Germinal center (tissue), 1 donor: ENCODE results near the gene ANKRD11.
"Not testable (repeated sequence)": the region's sequence is repeated elsewhere in the genome, so short reads cannot be mapped to it uniquely, and the experiment has no call there.

Experiments
- DNase-seq: peaks from one replicate; pipeline ENCODE4 v3.0.0; 2012; ENCODE audit warnings: mixed read lengths, low spot score

The ANKRD11 gene

DNA sequence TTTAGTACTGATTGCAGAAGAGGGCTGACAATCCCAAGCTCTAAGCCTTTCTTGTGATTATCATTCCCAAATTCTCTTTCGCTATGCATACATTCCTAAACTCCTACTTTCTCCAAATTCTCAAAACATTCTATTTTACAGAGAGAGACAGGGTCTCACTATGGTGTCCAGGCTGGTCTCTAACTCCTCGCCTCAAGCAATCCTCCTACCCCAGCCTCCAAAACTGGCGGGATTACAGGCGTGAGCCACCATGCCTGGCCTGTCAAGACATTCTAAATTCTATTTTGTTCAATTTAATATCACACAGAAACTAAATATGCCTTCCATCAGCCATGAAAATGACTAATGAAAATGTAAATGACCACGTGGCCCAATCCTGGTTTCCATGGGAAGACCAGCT, 39.8 kb downstream of the ANKRD11 start:
- DNase-seq, result no peak

DNA sequence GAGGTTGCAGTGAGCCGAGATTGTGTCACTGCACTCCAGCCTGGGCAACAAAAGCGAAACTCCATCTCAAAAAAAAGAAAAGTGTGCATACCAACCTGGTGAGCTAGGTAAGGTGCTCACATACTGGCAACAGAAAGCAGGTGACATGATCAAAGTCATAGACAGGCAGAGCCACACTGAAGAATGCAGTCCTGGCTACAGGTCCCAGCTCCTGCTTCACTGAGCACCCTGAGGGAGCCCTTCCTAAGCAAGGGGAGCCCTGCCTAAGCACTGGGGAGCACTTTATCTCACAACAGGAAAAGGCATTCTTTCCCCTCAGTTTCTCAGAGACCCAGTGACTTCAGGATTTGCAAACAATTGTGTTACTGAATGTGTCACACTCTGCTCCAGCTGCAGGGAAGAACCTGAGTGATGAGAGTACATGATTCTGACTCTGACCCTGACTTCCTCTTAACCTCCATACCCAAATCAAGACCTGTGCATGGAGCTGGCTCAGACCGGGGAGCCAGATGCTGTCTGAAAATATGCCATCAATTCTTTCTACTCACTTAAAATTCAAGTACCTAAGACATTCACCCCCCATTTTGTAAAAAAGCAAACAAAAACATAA, 40.5 kb downstream of the ANKRD11 start:
- DNase-seq, result no peak

DNA sequence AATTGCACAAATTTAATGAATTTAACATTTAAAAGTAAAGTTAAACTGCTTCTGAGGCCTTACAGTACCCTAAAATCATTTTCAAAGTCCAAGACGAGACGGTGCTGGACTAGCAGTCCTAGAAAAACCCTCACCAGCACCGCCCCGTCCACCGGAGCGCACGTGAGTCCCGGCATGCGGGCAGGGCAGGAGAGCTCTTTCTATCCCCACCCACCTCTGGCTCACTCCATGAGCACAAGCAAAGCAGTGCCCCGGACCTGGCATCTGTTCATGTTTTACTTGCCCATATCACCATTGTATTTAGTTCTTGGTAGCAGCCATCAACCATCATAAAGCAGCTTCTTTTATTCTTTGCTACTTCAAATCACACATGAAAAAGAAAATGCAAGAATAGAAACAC, 41.7 kb downstream of the ANKRD11 start:
- DNase-seq, result no peak

DNA sequence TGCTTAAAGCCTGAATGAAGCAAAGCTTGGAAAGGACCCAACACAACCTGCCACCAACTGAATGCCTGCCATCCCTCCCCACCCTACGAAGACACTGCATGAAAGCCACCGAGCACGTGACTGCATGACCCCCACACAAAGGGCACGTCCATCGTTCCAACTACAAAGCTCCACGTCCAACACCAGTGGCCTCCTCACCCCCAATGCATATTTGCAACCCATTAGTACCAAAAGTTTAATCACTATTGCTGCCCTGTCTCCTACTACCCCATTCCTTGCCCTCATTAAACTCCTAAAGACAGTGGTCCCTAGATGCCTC, 43.4 kb downstream of the ANKRD11 start:
- no peak for DNase-seq

DNA sequence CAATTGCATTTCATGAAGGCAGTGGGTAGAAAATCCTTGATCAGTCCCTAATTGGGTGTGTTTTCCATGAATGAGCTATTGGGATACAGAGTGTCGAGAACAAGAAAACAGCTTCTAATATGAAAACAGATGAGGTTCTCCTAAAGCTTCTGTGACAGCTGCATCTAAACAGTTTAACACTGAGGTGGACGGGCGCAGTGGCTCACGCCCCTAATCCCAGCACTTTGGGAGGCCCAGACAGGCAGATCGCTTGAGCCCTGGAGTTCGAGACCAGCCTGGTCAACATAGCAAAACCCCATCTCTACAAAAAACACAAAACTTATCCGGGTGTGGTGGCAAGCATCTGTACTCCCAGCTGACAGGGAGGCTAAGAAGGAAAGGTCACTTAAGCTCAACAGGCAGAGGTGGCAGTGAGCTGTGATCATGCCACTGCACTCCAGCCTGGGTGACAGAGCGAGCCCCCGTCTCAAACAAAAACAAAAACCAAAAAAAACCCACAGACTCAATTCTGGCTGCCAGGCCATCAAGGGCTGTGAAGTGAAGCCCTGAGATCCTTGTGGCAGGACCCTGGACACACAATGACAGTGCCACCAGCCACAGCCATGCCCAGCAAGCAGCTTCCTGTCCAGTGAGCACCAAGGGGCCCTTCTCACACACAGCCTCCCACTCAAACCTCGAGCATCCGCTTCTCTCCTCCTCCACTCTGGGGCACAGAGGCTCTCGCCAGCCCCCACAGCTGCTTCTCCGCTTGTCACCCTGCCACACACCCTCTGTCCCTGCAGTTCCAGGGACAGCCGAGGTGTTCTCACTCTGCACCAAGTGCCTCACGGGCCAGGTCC, 44.0 kb downstream of the ANKRD11 start:
- DNase-seq, result no peak

DNA sequence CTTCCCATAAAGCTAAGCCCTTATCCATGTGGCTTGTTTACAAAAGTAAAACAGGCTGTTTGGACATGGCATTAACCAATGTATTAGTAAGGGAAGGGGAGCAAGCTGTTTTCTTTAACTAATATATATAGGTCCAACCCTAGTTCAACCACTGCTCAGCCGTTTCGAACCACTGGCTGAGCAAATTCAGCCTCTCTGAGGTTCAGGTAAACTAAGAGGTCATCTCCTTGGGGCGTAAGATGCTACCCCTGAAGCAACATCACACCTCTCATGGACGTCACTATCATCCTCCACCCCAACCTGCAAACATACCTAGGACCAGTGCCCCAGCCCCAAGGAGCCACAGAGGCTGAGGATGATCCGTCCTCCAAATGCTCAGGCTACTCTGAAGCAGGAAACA, 45.2 kb downstream of the ANKRD11 start:
- no peak for DNase-seq

DNA sequence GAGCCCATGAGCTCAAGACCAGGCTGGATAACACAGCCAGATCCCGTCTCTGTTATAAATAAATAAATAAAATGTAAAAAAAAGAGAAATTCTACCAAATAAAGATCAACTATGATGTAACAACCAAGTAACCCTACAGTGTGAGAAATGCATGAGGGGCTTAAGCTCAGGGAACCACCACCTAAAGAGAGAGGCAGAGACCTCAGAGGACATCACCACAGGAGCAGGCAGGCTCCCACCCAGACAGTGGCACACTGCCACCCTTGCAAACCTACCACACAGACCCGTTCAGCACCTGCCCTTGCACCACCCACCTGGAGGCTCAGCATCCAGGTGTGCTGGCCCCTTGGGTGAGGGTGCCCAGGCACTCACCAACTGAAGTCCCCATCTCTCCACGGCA, 45.6 kb downstream of the ANKRD11 start:
- DNase-seq, result no peak

DNA sequence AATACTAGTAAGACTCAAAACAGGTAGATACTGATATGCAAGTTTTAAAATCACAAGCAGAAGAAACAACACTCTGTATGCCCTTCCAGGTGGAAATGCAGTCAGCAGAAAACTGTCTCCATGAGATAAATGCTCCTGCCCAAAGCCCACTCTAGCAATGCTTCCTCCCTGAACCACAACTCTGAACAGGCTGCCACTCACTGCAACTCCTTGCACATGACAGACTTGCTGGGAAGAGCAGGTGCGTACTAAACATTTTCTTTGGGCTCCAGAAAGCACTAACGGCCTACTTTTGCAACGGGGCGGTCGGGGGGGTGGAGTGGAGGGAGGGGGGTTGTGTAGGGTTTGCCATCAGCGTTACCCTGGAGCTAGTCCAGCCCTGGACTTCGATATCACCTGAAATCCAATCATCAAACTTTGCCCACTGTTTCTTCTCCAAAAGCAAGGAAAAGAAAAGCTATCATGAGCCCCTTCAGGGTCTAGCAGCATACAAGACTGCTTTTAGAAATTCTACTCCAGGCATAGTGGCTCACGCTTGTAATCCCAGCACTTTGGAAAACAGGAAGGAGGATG, 46.1 kb downstream of the ANKRD11 start:
- no peak for DNase-seq

DNA sequence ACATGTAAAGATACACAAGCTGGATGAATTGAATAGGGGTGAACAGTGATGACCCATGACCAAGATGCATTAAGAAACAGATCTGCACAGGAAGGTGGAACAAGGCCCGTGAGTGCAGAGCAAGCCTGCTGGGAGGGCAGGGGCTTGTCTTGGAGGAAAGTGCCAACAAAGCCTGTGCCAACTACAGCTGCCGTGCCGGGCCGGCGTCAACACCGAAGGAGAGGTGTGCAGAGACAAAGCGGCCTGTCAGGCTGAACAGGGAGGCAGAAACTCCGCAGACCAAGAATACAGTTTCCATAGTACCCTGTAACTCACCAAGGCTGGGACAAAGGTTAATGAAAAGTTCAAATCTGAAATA, 46.7 kb downstream of the ANKRD11 start:
- no peak for DNase-seq

DNA sequence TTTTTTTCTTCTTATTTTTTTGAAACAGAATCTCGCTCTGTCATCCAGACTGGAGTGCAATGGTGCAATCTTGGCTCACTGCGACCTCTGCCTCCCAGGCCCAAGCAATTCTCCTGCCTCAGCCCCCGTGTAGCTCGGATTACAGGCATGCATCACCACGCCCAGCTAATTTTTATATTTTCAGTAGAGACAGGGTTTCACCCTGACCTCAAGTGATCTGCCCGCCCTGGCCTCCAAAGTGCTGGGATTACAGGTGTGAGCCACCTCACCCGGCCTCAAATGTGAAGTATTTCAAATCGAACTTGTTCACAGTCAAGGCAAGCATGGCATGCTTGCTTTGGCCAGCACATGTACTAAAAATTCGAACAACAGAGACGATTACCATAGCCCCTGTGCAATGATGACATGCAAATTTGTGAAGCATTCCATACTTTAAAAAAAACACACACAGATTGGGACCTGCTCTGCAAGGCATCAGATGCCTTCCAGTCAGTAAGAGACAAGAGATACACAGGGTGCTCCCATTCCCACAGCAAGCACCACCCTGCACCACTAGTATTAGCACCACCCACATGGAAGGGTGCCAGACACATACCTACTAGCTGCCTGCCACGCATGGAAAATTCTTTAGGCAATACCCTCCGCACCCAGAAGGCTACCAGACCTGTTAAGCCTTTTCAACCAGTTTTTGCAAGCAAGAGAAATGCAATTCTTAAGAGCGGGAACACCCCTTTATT, 47.2 kb downstream of the ANKRD11 start:
- no peak for DNase-seq

DNA sequence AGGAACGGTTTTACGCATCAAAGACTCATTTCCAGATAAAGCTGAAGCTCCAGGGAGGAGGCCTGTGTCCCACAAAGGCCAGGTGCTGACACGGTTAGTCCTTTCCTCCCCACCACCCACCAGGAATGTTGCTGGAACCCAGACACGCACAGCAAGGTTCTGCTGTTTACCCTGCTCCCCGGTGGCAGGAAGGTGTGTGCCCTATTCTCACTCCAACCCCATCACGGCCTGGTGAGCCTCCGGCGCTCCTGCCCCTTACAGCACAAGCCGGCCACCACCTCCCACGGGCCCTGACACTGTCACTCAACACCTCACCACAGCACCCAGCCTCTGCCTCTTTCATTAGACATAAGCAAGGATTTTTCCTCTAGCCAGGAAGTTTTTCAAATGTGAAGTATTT, 47.8 kb downstream of the ANKRD11 start:
- DNase-seq, result no peak

DNA sequence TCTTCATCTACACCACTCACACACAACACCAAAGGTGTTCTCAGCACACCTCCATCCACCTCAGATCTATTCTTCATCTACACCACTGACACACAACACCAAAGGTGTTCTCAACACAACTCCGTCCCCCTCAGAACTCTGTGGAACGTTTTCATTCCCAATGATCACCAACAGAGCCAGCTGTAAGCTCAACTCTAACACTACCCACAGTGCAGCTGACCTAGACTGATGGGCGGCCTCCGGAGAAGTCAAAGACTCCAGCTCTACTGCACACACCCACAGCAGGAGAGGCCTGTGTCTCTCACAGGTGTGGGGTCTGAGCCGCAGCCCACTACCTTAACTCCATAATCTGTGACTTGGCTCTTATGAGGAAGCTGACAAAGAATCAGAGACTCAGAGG, 50.7 kb downstream of the ANKRD11 start:
- no peak for DNase-seq

DNA sequence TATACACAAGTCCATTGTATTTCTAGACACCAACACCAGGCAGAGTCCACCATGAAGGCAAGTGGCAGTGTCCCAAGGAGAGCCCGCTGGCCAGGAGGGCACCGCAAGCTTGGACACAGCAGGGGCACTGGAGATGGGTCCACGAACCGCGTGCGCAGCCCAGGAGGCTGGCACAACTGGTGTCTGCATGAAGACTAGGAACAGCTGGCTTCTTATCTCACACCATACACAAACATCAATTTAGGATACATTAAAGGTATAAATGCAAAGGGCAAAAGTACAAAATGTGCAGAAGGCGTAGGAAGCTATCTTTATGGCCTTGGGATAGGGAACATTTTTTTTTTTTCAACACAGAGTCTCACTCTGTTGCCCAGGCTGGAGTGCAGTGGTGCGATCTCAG, 52.4 kb downstream of the ANKRD11 start:
- DNase-seq, result no peak

DNA sequence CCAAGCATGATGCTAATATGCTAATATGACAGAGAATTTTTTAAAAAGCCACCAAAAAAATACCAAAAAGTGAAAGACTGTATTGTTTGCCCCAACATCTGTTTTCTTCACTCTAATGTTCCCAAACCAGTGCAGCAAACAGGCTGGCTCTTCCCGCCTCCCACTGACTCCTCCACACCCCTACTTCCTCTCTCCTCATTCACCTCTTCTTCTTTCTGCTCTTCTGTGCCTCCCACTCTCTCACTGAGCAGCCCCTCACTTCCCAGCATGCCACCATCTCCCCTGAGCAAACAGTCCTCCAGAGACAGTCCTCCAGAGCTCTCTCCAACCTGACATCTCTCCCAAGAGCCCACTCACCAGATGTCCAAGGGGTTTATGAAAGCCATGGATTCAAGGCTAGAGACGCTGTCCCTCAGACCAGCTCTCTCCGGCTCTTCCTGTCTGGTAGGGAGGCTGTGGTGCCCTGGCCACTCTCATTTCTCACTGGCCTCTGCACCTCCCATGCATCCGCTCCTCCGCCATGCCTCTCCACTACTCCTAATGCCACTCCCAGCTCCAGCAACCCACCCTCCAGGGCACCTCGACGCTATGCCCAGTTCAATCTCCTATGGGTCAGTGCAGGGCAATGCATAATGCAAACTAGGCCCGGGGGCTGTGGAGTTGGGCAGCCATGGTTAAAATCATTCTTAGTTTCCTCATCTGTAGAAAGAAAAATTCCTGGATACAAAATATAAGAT, 52.9 kb downstream of the ANKRD11 start:
- no peak for DNase-seq

DNA sequence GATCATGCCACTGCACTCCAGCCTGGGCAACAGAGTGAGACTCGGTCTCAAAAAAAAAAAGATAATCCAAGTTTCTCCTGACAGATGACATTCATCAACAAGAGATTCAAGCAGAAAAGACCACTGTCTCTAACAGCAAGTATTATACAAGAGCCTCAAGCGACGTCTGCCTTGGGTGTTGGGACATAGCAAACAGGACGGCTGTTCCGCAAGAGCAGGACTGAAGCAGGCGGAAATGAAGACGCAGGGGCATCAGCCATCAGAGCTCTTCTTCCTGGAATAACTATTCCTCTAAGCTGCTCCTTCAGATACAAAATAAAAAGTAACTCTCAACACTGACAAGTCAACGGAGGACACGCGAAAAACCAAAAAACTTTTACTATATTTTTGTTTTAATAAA, 54.0 kb downstream of the ANKRD11 start:
- DNase-seq, result no peak

DNA sequence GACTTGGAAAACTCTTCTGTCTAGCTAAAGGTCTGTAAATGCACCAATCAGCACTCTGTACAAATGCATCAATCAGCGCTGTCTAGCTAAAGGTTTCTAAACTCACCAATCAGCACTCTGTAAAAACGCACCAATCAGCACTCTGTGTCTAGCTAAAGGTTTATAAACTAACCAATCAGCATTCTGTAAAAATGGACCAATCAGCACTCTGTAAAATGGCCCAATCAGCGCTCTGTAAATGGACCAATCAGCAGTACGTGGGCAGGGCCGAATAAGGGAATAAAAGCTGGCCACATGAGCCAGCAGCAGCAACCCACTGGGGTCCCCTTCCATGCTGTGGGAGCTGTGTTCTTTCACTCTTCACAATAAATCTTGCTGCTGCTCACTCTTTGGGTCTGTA, 55.3 kb downstream of the ANKRD11 start:
- not testable (repeated sequence) for DNase-seq

DNA sequence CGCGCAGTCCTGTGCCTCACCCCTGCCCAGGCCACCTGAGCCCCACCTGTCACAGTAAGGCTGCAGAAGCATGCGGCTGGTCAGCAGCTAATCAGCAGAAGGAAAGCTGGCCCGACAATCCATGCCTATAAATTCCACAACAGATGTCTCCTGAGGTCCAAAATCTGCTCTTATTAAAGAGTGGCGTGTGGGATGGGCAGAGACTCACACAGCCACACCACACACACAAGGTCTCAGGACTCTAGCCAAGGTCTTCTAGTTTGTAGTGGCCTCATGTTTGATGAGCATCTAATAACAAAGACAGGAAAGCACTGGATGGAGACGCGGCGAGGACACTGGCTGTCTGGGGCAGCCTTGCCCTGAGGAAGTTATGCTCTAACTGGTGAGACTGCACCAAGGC, 55.9 kb downstream of the ANKRD11 start:
- DNase-seq, result no peak

DNA sequence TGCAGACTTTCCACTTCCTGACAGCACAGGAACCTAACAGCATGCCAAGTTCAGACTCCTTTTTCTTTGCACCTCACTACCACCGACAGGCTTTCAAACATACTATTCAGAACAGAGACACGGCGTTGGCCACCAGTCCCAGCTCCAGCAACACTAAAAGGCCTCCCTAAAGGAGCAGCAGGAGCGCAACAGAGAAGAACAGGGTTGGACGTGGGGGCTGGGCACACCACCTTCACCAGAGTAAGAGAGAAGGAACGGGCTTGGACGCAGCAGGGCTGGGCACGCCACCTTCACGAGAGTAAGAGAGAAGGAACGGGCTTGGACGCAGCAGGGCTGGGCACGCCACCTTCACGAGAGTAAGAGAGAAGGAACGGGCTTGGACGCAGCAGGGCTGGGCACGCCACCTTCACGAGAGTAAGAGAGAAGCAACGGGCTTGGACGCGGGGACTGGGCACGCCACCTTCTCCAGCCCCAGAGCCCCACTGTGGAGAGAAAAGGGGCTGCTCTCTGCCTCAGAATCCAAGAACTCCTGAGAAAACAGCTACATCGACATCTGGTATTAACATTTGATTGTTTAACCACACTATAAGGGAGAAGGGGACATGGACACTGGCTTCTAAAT, 56.9 kb downstream of the ANKRD11 start:
- not testable (repeated sequence) for DNase-seq

DNA sequence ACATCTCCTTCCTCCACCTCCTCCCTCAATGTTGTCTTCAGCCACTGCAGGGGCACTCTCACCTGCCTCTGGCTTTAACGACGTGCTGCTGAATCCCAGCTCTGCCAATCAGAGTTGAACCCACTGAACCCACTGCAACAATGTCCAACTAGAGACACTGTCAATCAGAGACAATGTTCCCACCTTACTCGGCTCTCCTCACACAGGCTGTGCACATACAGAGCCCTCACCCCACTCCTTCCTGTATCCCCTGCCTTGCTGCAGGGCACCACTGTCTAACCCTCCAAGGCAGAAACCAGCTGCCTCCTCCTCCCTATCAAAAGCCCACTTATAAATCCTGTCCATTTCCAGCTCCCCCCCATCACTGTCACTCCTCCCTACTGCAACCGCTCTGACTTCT, 58.7 kb downstream of the ANKRD11 start:
- DNase-seq, result no peak

DNA sequence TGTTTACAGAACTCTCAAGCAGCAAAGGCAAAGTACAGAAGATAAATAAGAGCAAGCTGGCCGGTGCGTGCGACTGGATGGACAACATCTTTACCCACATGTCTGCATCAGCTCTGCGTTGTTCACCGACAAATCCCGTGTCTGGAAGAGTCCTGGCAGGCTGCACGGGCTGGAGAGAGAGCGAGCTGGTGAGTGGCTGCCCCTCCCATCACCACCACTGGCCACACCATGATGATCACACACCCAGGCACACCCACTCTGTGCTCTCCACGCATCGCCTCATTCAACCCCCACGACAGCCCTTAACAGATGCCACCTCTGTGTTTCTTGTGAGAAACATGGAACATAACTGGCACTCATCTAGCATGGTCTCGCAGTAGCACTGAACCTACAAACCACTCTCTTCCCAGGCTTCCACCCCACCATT, 59.2 kb downstream of the ANKRD11 start:
- no peak for DNase-seq

DNA sequence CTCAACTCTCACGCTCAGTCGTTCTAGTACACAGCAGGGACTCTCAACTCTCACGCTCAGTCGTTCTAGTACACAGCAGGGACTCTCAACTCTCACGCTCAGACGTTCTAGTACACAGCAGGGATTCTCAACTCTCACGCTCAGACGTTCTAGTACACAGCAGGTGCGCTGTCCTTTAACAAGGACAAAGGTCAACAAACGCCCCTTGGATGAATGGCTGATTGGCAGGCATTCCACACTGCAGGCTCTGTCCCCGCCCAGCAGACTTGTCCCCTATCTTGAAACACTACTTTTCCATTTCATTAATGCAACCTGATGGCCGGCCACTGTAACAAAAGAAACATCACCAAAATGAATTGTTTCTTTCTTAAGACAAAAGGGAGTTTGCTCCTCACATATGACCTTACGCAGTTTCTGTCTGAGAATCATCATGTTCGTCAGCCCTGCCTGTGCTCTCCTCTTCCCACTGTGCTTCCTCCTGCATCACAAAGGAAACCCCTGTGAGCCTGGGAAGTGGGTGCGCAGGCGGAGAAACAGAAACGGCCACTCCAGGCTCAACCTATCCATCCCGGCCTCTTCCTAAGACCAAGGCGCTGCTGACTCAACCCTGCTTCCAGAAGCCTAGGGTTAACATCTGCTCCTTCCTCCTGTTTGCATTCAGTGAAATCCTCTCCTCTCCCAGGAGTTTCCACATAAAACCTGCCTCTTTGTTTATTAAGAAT, 59.8 kb downstream of the ANKRD11 start:
- no peak for DNase-seq
